ENCODE measurements around the gene MEGF6.

The MEGF6 gene

DNA sequence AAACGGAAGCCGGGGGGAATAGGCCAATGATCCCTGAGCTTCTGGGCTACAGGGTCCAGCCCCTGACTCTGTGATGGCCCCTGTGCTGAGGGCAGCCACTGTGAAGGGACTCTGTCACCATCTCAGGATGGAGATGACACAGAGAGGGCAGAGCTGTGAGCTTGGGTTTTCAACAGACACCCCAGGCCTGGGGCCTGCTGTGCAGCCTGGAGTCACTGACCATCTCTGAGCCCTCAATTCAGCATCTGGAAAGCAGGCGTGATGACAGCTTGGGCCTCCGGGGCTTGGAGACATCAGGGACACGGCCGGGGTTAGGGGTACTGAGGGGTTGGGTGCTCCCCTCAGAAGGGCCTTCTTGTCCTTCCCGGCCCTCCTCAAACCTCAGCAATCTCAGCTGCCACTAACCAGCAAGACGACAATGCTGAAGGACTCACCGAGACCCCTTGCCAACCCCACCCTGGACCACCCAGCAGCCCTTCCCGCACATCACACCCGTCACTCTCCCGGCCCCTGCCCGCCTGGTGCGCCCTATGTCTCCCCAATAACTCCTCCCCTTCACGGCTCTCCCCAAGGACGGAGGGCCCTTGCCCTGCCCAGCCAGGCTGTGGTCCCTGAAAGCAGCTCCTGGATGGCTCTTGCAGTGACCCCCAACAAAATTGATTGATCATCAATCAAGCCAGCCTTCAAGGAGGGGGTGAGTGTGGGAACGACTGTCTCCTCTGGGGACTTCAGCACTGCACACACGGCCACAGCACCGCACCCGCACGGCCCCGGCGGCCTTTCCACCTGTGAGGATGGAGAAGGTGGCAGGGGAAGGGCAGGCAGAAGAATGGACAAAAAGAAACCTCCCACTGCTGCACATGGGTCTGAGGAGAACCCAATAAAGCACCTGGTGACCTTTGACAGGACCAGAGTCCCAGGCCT lies 4.3 kb downstream of the MEGF6 start:
- TF ChIP-seq, protein P1, sequence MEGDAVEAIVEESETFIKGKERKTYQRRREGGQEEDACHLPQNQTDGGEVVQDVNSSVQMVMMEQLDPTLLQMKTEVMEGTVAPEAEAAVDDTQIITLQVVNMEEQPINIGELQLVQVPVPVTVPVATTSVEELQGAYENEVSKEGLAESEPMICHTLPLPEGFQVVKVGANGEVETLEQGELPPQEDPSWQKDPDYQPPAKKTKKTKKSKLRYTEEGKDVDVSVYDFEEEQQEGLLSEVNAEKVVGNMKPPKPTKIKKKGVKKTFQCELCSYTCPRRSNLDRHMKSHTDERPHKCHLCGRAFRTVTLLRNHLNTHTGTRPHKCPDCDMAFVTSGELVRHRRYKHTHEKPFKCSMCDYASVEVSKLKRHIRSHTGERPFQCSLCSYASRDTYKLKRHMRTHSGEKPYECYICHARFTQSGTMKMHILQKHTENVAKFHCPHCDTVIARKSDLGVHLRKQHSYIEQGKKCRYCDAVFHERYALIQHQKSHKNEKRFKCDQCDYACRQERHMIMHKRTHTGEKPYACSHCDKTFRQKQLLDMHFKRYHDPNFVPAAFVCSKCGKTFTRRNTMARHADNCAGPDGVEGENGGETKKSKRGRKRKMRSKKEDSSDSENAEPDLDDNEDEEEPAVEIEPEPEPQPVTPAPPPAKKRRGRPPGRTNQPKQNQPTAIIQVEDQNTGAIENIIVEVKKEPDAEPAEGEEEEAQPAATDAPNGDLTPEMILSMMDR (IDR thresholded peaks at IDR 0.05; ENCODE audit: poor library complexity, severe bottlenecking), result no peak
- H3K4me1 ChIP-seq (ENCODE audit: insufficient read depth, poor library complexity, severe bottlenecking), result no peaks in the 10 kb centered on the region
- H3K27me3 ChIP-seq (ENCODE audit: insufficient read depth, poor library complexity, severe bottlenecking), result no peaks in the 10 kb centered on the region
- ATAC-seq (ENCODE audit: low read depth), result no peak
- no peaks in the 10 kb centered on the region for H3K36me3 ChIP-seq (ENCODE audit: low read depth)
- no peak overlapping the region for H3K4me3 ChIP-seq (ENCODE audit: severe bottlenecking)
- H3K27ac ChIP-seq (ENCODE audit: poor library complexity, severe bottlenecking), result no peak overlapping the region
- no peak for DNase-seq (ENCODE audit: low spot score)
- H3K9me3 ChIP-seq (ENCODE audit: severe bottlenecking), result no peaks in the 10 kb centered on the region

DNA sequence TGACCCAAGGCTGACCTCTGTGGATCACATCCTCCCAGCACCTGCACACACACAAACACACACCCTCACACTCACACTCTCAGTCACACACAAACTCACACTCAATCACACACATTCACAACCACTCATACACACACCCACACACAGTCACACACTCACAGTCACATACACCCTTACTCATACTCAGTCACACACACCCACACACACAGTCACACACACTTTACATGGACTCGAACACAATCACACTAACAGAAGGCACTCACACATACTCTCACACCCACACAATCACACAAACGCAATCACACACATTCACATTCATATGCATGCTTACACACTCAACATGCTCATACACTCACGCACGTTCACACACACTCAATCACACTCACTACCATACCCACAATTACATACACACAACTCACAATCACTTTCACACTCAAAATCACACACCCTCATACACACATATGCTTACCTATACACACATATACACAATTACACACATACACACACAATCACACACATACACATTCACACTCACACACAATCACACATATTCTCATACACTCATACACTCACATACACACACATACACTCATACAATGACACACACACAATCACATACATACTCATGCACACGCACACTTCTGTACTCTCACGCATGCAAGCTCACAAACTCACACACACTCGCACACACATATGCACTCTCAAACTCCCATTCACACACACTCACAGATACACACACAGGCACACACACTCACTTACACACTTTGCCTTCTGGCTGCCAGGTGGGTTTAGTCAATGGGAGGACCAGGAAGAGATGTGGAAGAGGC lies 6.1 kb downstream of the MEGF6 start:
- Histone ChIP-seq H3K27ac (ENCODE audit: poor library complexity, severe bottlenecking) (no peak overlapping the region), H3K4me3 (ENCODE audit: severe bottlenecking) (no peak overlapping the region), H3K9me3 (ENCODE audit: severe bottlenecking) (no peaks in the 10 kb centered on the region), H3K36me3 (ENCODE audit: low read depth) (no peaks in the 10 kb centered on the region), H3K27me3 (ENCODE audit: insufficient read depth, poor library complexity, severe bottlenecking) (no peaks in the 10 kb centered on the region), H3K4me1 (ENCODE audit: insufficient read depth, poor library complexity, severe bottlenecking) (no peaks in the 10 kb centered on the region)
- TF ChIP-seq, protein P1 (IDR thresholded peaks at IDR 0.05; ENCODE audit: poor library complexity, severe bottlenecking), result no peak
- ATAC-seq (ENCODE audit: low read depth) (no peak), DNase-seq (ENCODE audit: low spot score) (no peak)

- Histone ChIP-seq H3K27me3 (ENCODE audit: insufficient read depth, poor library complexity, severe bottlenecking) (no peaks in the 10 kb centered on the region), H3K4me3 (ENCODE audit: severe bottlenecking) (no peak overlapping the region), H3K27ac (ENCODE audit: poor library complexity, severe bottlenecking) (no peak overlapping the region), H3K9me3 (ENCODE audit: severe bottlenecking) (no peaks in the 10 kb centered on the region), H3K4me1 (ENCODE audit: insufficient read depth, poor library complexity, severe bottlenecking) (no peaks in the 10 kb centered on the region), H3K36me3 (ENCODE audit: low read depth) (no peaks in the 10 kb centered on the region)
- DNase-seq (ENCODE audit: low spot score) (no peak), ATAC-seq (ENCODE audit: low read depth) (no peak)
- TF ChIP-seq, protein P1 (IDR thresholded peaks at IDR 0.05; ENCODE audit: poor library complexity, severe bottlenecking), result no peak
Measured at GRCh38 chr1:3604468-3604974, 6.8 kb downstream of the MEGF6 start.

DNA sequence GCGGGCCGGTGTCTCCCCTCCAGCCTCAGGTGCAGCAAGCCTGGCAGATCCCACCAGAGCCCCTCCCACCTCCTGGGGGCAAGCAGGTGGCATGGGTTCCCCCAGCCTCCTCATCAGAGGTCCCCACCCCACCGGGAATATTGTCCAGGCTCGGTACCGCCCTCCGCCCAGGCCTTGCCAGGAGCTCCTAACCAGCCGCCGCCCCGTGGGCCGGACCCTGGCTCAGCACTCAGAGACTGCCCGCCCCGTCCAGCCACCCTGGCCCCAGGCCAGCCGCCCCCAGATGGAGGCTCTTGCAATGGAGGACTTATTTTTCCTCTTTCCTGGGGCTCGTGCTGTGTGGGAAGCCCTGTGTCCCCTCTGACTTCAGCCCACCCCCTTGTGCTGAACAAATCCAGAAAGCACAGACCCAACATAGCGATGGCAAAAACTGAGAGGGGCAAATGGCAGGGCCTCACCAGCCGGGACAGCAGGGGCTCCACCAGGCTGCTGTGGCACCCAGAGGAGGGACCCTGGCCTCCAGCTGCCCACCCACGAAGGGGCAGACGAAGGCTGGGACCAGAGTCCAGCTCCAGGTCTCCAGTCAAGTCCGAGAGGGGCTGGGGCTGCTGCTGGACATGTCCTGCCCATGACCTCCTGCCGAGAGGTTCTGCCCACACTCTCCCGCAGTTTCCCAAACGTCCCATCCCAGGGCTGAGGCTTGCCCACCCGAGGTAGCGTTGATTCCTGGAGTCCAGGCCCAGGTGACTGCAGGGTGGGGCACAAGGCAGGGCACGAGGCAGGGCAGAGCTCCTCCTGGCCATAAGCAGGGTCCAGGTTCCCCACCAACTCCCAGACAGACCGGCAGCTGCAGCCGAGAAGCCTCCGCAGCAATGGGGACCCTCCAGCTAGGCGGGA lies 7.5 kb downstream of the MEGF6 start:
- TF ChIP-seq, protein P1 (IDR thresholded peaks at IDR 0.05; ENCODE audit: poor library complexity, severe bottlenecking), result no peak
- Histone ChIP-seq H3K27ac (ENCODE audit: poor library complexity, severe bottlenecking) (no peak overlapping the region), H3K9me3 (ENCODE audit: severe bottlenecking) (no peaks in the 10 kb centered on the region), H3K27me3 (ENCODE audit: insufficient read depth, poor library complexity, severe bottlenecking) (no peaks in the 10 kb centered on the region), H3K36me3 (ENCODE audit: low read depth) (no peaks in the 10 kb centered on the region), H3K4me1 (ENCODE audit: insufficient read depth, poor library complexity, severe bottlenecking) (no peaks in the 10 kb centered on the region), H3K4me3 (ENCODE audit: severe bottlenecking) (no peak overlapping the region)
- DNase-seq (ENCODE audit: low spot score) (no peak), ATAC-seq (ENCODE audit: low read depth) (no peak)
